Measurements from ENCODE around the gene AAK1. TPM values are rescaled to one million over a fixed set of nuclear protein-coding genes. Genes with fewer than 3 reads are reported as not detected.

AAK1 gene
- total RNA-seq, 1 donor from 2014 or later, result 20.8 TPM

GRCh38 chr2:69499242-69499641, 144.3 kb downstream of the AAK1 start:
- H2AFZ ChIP-seq (replicated peaks), result no peak overlapping the region
- no peaks in the 10 kb centered on the region for H3K9me3 ChIP-seq (ENCODE audit: low read depth)
- no peak for DNase-seq (ENCODE audit: low spot score)
- no peaks in the 10 kb centered on the region for H3K79me2 ChIP-seq (ENCODE audit: low read depth)
- H3K4me2 ChIP-seq, result no peak overlapping the region
- no peaks in the 10 kb centered on the region for H4K20me1 ChIP-seq (ENCODE audit: low read depth)
- no peak overlapping the region for H3K9ac ChIP-seq
- no peaks in the 10 kb centered on the region for H3K36me3 ChIP-seq
- no peaks in the 10 kb centered on the region for H3F3A ChIP-seq (ENCODE audit: low read depth)
- Mint-ChIP-seq H3K9me3 (no peaks in the 10 kb centered on the region), H3K36me3 (peaks cover 2% of the 10 kb centered on the region), H3K27ac (no peak overlapping the region), H3K27me3 (ENCODE audit: insufficient read depth, low read depth) (no peaks in the 10 kb centered on the region), H3K4me3 (no peak overlapping the region), H3K4me1 (no peaks in the 10 kb centered on the region)
- no peaks in the 10 kb centered on the region for H3K4me1 ChIP-seq
- H3K27ac ChIP-seq, result no peak overlapping the region
- H3K4me3 ChIP-seq, result no peak overlapping the region
- TF ChIP-seq EZH2phosphoT487 (IDR thresholded peaks at IDR 0.05), result no peak
- no peak for TF ChIP-seq CTCF (IDR thresholded peaks at IDR 0.05)
- no peak for TF ChIP-seq EZH2 (IDR thresholded peaks at IDR 0.05)
- no peaks in the 10 kb centered on the region for H3K27me3 ChIP-seq

- Histone ChIP-seq H3K36me3 (no peaks in the 10 kb centered on the region), H3K9ac (no peak overlapping the region), H3K79me2 (ENCODE audit: low read depth) (no peaks in the 10 kb centered on the region), H3K4me1 (no peaks in the 10 kb centered on the region), H4K20me1 (ENCODE audit: low read depth) (no peaks in the 10 kb centered on the region), H3K4me3 (no peak overlapping the region), H3K27me3 (no peaks in the 10 kb centered on the region), H3K4me2 (no peak overlapping the region), H3F3A (ENCODE audit: low read depth) (no peaks in the 10 kb centered on the region), H2AFZ (replicated peaks) (no peak overlapping the region), H3K9me3 (ENCODE audit: low read depth) (no peaks in the 10 kb centered on the region), H3K27ac (no peak overlapping the region)
- H3K27me3 Mint-ChIP-seq (ENCODE audit: insufficient read depth, low read depth), result no peaks in the 10 kb centered on the region
- no peaks in the 10 kb centered on the region for H3K36me3 Mint-ChIP-seq
- H3K4me1 Mint-ChIP-seq, result peaks cover 6% of the 10 kb centered on the region
- no peak for DNase-seq (ENCODE audit: low spot score)
- TF ChIP-seq CTCF (IDR thresholded peaks at IDR 0.05) (no peak), EZH2 (IDR thresholded peaks at IDR 0.05) (no peak), EZH2phosphoT487 (IDR thresholded peaks at IDR 0.05) (no peak)
- H3K9me3 Mint-ChIP-seq, result no peaks in the 10 kb centered on the region
- no peak overlapping the region for H3K27ac Mint-ChIP-seq
- H3K4me3 Mint-ChIP-seq, result no peak overlapping the region
Measured at GRCh38 chr2:69495861-69496260, 147.7 kb downstream of the AAK1 start.

GRCh38 chr2:69495008-69495407, 148.5 kb downstream of the AAK1 start:
- H3K27ac Mint-ChIP-seq, result no peak overlapping the region

More at GRCh38 chr2:69495008-69495407, 148.5 kb downstream of the AAK1 start:
- no peak for TF ChIP-seq CTCF (IDR thresholded peaks at IDR 0.05)
- no peak for TF ChIP-seq EZH2 (IDR thresholded peaks at IDR 0.05)
- TF ChIP-seq EZH2phosphoT487 (IDR thresholded peaks at IDR 0.05), result no peak
- H3F3A ChIP-seq (ENCODE audit: low read depth), result no peaks in the 10 kb centered on the region
- H2AFZ ChIP-seq (replicated peaks), result no peak overlapping the region
- H3K9me3 ChIP-seq (ENCODE audit: low read depth), result no peaks in the 10 kb centered on the region
- H4K20me1 ChIP-seq (ENCODE audit: low read depth), result no peaks in the 10 kb centered on the region
- H3K27me3 ChIP-seq, result no peaks in the 10 kb centered on the region
- H3K27ac ChIP-seq, result no peak overlapping the region
- no peak overlapping the region for H3K4me2 ChIP-seq
- Mint-ChIP-seq H3K27me3 (ENCODE audit: insufficient read depth, low read depth) (no peaks in the 10 kb centered on the region), H3K4me1 (peaks cover 6% of the 10 kb centered on the region), H3K36me3 (no peaks in the 10 kb centered on the region), H3K4me3 (no peak overlapping the region), H3K9me3 (no peaks in the 10 kb centered on the region)
- no peak overlapping the region for H3K4me3 ChIP-seq
- no peak overlapping the region for H3K9ac ChIP-seq
- no peaks in the 10 kb centered on the region for H3K79me2 ChIP-seq (ENCODE audit: low read depth)
- H3K4me1 ChIP-seq, result no peaks in the 10 kb centered on the region
- H3K36me3 ChIP-seq, result no peaks in the 10 kb centered on the region
- no peak for DNase-seq (ENCODE audit: low spot score)

All from neural progenitor cell (in vitro differentiated cells).